GM19238 (cell line): ENCODE data around the gene ABCC5.
"Not testable (repeated sequence)": the region's sequence is repeated elsewhere in the genome, so short reads cannot be mapped to it uniquely, and the experiment has no call there.

Experiments
- DNase-seq: peaks from one replicate; pipeline ENCODE4 v3.0.0; 2011; ENCODE audit warnings: low spot score; ENCODE audit not compliant: insufficient read length

ABCC5 gene

DNA sequence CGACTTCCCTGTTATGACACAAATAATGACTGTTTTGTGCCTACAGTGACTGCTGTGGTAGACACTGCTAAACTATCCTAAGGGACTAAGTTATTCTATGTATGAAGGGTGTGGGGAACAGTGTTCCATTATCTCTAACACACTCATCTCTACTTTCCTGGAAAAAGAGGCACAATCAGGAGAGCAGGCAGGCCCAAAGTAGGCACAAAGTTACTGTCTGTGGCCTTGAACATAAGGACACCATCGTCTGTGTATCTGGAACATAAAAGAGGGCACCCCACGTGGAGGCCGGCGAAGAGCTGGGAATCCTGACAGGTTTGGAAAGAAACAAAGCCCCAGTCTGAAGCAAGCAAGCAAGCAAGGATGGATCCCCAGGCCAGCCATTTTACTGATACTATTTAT is 1.5 kb downstream of the ABCC5 start:
- no peak for DNase-seq

DNA sequence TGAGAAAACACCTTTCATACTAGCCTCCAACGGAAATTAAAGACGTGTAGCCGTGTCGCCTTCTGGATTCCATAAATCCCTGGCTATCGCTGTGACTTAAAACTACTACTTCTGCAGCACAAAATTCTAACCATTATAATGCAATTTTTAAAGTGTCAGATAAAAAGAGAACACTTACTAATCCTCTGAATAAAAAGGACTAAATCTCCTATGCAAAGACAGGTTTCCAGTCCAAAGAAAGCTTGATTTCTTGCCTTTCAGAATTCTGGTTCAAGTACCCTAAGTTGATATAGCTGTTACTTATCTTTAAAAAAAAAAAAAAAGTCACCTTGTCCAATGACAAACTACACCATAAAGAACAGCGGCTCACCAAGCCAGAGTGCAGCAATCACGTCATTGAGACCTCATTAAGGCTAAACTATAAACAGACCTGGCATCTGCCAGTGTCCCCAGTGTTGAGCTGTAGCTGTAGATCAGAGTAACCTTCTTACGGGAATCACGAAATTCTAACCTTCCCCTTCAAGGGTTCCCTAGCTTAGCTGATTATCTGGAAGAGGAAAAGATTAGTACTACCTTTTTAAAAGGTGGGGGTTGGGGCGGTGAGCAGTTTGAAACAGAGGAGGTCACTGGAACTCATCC is 2.2 kb downstream of the ABCC5 start:
- DNase-seq = no peak

DNA sequence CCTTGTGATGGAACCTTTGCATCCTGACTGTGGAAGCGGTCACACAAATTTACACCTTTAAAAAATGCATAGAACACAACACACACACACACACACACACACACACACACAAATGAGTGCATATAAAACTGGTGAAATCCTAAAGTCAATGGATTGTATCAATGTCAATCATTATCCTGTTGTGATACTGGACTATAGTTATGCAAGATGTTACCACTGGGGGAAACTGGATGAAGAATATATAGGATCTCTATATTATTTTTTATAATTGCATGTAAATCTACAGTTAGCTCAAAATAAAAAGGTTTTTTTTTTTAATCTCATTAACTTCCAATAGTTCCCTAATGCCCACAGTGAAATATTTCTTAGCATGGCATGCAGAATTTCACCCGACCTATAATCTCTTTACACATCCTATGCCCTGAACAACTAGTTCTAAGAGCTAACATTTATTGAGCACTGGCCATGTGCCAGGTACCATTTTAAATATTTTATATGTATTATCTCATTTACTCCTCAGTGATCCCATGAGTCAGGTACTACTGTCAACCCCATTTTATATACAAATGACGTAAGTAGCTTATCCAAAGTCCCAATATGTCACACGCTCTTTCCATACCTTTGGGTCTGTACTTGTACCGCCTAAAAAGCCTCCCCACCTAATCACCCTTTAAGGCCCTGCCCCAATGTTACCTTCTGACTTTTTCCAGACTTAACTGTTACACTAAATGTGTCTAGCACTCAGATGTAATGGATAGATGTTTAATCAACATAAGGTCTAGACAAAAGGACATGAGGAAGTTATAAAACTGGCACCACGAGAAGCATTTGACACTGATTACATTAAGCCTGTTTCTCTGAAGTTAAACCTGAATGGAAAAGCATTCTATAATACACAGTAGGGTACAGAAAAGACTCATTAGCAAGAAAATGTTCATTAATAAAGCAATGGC is 5.5 kb downstream of the ABCC5 start:
- DNase-seq = no peak

DNA sequence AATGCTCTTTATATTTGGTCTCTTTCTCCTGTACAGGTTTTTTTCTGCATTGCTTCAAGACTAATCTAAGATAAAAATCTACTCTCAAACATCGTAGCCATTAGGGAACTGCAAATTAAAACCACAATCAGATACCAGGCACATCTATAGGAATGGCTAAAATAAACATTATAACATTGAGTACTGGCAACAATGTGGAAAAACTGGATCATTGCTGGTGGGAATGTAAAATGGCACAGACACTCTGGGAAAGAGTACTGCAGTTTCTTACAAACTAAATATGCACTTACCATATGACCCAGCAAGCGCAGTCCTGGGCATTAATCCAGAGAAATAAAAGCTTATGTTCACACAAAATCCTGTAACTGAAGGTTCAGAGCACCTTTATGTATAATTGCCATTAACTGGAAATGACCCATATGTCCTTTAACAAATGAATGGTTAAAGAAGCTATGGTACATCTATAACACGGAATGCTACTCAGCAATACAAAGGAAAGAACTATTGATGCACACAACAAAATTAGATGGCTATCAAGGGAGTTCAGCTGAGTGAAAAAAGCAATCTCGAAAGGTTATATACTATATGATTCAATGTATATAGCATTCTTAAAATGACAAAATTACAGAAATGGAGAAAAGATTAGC is 6.3 kb downstream of the ABCC5 start:
- DNase-seq = no peak

DNA sequence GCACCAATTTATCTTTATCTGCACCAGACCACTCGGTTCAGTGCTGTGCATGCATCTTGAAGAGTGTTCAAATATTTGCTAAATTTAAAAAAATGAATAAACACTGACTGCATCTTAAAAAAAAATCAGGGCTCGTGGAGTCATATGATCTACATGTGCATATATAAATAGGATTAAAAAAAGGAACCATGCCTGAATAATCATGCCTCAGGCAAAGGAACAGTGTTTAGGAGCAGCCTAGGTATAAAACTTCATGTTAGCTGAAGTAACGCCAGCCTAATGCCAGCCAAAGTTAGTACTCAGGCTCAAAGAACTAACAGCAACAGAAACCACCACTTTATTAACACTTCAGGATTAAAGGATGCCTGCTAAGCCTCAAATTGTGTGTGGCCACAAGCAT is 9.5 kb downstream of the ABCC5 start:
- no peak for DNase-seq

DNA sequence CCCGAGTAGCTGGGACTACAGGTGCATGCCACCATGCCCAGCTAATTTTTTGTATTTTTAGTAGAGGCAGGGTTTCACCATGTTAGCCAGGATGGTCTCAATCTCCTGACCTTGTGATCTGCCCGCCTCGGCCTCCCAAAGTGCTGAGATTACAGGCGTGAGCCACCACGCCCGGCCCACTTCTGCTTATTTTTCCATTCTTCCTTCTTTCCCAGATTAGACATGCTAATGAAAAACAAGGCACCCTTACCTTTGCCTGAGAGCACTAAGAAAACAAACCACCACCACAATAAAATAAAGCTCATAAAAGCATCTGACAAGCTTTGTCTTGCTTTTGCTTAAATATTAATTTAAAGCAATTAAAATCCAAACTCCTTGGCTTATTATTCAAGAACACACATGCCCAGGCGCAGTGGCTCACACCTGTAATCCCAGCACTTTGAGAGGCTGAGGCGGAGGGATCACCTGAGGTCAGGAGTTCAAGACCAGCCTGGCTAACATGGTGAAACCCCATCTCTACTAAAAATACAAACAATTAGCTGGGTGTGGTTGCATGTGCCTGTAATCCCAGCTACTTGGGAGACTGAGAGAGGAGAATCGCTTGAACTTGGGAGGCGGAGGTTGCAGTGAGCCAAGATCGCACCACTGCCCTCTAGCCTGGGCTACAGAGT is 10.4 kb downstream of the ABCC5 start:
- not testable (repeated sequence) for DNase-seq

DNA sequence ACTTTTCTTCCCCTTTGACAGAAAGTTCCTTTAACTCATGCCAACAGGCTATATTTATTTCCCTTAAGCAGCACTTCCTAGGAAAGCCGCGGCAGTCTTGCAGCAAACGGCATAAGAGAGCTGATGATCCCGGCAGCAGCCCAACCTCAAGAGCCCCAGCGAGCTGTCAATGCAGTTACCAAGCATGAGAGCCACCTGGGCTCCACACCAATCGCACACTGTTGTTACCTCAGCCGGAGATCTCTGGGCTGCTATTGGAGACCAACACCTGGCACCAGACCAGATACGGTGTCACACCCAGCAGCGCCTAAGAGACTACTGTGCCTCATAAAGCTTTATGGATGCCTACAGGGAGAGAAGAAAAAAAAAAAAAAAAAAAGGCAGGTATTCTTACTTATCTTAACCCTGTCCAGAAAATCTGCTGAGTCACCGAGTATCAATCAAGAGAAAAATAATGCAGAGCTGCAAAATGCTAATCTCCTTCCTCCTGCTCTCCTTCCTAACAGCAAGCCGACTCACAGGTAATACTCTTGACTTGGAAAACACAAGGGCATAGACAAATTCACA is 11.7 kb downstream of the ABCC5 start:
- peak; percentile 53 for DNase-seq

DNA sequence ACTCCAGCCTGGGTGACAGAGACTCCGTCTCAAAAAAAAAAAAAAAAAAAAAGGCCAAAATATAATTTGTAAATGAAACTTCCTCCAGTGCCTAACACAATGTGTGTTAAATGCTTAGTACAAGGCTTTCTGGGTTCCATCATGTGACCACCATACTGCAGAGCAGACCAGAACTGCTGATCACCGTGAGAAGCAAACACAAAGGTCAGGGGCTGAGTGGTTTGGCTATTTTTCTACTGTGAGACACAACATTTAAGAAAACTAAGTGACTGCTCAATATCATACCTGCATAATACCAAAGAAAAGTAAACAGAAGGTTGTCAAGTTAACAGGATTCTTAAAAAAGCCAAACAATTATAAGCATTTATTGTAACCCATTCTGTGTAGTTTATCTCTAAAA is 13.2 kb downstream of the ABCC5 start:
- DNase-seq = no peak

DNA sequence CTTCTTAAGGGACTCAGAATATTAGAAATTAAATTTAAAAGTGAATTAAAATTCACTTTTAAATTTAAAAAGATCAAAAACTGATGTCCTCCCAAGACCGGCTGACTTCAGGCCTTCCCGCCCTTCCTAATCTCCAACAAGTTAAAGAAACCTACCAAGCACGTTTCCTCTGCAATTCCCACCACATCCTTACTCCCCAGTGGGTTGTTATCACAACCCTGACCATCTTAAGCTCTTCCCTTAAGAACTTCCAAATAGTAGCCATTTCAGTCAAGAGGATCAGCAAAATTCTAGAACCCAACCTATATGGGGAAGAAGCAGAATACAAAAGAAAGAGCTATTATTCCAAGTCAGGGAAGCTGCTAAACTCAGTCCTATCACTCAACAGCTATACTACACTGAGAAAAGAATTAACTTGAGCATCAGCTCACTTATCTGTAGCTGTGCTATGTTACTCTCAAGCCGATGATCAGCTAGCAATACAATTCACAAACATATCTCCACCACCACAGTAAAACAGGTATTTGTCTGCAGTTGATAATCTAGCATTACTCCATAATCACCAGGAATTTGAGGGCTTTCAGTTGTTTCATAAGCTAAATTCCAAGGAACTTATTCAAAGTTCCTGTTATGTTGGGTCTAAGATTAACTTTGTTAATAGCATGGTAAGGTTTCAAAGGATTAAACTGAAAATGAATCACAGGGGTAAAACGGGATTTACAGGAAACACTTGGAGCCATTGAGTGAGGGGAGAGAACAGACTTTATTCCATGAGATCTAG is 14.3 kb downstream of the ABCC5 start:
- no peak for DNase-seq

DNA sequence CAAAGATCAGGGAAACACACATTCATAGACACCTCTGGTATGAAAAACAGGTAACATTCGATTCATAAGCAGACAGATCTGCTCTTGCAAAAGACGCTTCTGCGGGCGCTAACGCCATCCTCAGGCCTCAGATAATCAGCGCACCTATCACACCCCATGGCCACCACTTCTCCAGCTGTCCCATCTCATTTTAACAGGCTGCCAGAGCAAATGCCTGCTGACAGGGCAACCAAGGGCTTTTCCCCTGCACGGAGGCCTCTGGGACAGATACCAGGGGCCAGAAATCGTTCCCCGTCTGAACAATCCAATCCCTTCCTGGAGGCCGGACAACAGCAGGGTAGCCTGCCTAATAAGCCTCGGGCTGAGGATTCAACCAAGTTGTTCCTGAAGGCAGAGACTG is 15.2 kb downstream of the ABCC5 start:
- no peak for DNase-seq

DNA sequence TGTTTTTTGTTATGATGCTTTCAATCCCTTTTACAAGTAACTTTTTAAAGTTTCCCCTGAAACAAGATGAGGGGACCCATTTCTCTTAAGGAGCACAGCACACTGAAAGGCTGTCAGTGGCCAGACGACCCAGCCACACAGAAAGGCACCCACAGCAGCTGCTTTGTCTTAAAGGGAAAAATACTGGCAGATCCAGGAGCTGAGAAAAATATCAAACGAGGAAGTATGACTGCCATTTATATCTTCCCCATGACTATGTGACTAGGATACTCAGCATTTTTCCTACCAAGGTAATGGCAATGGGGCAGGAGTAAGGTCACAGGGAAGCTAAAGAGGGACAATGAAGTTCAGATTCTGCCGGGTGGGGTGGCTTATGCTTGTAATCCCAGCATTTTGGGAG is 15.9 kb downstream of the ABCC5 start:
- DNase-seq = no peak

DNA sequence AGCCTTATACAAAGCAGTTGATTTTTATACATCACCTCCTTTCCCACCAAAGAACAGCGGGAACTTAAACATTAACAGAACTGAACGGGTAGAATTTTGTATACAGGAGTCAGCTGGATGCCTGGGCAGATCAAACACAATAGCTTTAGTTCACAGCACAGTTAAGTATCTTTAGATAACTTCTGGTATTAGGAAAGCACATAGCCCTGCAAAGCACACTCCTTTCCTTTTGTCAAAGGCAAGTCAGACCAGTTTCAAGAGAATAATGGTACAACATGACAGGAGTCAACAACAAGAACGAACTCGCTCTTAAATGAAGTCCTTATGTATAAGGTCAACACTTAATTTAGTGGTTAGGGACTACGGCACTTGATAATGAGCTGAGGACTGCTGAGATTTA is 26.3 kb downstream of the ABCC5 start:
- DNase-seq = no peak

DNA sequence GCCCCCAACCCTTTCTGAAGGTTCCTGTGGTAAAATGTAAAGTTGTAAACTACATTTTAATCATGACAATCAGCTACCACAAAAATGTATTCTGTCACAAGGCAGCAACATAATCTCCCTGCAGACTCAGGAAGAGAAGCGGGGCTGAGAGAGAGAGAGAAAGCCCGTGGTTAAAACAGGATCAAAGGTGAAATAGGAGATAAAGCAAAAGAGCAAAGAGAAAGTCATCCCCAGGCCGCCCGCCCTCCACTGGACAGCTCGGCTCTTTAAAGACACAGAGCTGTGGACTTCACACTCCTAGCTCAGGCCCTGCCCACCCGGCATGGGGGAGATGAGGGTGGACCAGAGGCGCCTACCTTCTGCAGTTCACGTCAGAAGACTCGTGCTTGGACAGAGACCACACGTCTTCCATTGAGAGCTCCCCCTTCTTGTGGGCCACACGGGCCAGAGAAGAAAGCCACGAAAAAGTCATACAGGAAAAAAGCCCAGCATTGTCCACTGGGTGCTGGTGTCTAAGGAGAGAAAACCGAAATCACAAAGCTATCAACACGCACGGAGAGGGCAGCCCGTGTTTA is 29.4 kb downstream of the ABCC5 start:
- DNase-seq = no peak

DNA sequence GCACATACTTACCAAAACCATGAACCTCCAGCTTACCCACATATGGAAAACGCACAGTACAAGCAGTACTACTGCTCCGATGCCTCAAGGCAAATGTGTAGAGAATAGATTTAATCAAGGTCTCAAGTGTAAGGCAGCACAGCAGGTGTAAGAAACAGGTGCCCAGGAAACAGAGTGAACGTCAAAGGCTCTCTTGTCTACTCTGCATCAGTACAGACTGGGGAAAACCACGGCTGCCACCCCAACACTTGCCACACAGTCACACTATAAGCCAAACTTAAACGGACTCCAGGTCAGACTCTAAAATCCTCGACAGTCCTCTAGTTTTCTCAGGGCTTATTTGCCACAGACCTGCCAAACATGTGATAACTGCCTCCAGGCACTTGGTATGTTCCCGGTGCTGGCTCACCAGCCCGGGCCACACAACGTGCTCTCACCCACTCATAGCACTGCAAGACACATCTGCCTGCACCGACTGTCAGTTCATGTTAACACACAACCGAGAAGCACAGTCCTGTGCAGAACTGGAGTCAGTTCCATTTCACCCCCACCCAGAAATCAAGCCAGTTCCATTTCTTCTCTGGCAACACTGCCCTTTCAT is 30.6 kb downstream of the ABCC5 start:
- no peak for DNase-seq

DNA sequence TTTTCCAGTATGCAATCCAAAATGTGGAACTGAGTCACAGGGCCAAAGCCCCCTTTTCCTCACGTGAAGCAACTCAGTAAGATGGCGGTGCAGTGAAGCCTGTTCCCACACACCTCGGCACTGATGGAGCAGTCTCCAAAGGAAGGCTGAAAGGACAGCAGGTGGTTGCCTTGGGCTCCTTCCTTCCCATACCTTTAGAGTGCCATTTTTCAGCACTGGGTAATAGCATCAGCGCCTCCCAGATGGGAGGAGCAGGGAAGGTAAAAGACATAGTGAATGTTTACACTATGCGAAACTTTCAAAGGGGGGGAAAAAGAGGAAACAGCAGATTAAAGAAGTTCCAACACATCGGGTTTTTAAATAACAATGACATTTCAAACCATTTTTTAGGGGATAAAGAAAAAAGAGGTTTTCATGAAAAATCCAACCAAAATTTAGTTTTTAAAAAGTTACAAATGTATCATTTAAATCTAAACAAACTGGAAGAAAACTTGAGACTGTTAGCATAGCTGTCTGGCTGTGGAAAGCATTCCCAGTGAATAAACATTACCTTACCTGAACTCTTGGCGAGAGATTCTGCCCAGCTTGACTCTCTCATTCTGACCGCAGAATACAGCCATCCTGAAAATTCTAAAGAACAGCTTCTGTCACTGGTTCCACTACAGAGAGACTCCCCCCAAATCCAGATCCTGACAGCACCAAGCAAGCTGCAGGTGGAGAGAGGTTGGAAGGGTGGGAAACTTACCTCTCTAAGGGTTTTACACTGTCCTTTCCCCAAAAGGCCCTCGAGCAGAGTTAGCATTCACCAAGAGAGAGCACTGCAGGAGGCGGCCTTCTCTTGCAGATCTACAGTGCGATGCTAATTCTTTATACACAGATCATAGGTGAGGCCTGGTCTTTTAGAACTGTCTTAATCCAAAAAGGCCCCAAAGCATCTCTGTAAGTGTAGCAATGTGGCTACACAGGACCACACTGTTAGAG is 32.6 kb downstream of the ABCC5 start:
- DNase-seq = no peak

DNA sequence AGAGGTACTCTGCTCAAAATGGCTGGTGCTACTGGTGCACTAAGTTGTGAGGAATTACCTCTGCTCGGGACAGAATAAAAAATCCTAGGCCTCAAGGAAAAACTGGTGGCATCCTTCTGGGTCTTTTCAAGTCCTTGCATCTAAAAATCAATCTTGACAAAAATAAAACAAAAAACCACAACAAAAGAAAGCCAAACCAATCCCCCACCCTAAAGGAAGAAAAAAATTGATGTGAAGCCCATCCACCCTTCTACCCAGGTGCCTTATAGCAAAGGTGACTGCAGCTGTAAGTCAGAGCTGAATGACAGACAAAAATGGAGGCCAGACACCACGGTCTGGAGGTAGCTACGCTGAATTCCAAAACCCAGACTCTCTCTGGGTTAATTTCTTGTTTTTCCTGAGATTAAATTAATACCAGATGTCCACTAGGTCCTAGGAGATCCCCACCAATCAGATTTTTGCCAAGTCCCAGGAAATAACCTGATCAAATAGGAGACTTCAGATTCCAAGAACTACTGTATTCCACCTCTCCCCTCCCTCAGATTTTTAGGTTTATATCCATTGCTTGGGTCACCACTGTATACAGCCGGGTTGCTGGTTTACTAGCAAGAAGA is 33.5 kb downstream of the ABCC5 start:
- DNase-seq = no peak

DNA sequence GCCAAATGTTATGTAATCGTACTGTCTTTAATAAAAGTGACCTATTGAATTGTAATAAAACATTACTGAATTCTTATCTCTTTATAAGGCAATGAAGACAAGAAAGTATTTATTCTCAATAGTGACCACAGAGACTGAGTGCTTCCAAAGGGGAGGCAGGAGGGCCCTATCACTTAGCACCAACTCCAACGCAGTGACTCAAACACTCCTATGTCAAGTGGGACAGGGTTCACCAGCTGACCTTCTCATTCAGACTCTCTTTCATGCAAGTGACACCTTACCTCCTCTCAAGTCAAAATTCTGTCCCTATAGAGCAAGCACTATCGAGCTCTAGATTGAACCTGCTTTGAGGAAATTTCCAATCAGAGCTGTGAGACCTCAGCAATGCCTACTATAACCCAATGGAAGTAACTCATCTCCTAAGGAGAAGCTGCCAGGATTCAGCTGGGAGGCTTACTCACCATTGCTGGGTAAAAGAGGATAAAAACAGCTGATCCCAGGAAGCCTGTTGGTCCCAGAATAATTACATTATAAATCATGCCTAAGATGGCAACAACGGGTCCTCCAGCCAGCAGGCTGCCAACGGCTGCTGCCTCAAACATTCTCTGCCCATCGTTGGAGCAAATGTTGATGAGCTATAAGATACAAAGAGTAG is 35.6 kb downstream of the ABCC5 start:
- no peak for DNase-seq

DNA sequence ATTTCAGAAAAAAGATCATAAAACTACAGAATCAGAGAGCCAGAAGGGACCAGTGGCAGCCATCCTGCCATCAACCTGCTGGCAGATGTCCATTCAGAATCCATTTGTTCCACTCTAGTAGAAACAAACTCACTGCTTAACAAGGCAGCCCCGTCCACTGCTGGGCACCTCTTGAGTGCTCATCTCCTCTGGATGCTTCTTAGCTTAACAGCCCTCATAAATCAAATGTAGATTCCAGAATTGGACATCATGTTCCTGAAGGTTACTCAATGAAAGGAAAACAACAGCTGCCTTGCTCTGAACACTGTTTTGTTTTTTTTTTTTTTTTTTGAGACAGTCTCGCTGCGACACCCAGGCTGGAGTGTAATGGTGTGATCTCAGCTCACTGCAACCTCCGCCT is 37.3 kb downstream of the ABCC5 start:
- DNase-seq = no peak
